Stimulated activated CD8-positive, alpha-beta memory T cell treated with anti-CD3 and anti-CD28 coated beads, Interleukin-15, amount 100 ng/mL, for 4 hours (primary cell): Measurements from ENCODE around the gene LEMD2.

Experiments
- DNase-seq, 2 donors: peaks; one replicate each; pipeline ENCODE4 v3.0.0-alpha.2; 2020; ENCODE audit warnings: low read depth in 2 of 2

The LEMD2 gene

DNA sequence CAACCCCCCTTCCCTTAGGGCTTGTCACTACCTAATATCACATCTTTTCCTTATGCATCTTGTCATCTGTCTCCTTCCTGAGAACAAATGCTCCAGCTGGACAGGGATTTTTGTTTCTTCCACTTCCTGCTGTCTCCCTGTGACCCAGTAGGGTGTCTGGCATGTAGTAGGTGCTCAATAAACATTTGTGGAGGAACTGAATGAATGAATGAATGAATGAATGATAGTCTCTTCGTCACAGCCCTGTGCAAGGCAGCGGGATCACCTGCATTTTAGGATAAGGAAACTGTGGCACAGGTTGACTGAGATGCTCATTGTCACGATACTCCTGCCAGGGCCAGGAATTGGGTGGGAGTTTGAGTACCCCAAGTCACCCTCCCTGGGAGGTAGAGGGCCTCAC lies 14.2 kb downstream of the LEMD2 start:
- no peak for DNase-seq

GRCh38 chr6:33772902-33773472 lies 15.9 kb downstream of the LEMD2 start:
- no peak for DNase-seq

- DNase-seq: no peak
Measured at GRCh38 chr6:33772082-33772830, 16.7 kb downstream of the LEMD2 start.

DNA sequence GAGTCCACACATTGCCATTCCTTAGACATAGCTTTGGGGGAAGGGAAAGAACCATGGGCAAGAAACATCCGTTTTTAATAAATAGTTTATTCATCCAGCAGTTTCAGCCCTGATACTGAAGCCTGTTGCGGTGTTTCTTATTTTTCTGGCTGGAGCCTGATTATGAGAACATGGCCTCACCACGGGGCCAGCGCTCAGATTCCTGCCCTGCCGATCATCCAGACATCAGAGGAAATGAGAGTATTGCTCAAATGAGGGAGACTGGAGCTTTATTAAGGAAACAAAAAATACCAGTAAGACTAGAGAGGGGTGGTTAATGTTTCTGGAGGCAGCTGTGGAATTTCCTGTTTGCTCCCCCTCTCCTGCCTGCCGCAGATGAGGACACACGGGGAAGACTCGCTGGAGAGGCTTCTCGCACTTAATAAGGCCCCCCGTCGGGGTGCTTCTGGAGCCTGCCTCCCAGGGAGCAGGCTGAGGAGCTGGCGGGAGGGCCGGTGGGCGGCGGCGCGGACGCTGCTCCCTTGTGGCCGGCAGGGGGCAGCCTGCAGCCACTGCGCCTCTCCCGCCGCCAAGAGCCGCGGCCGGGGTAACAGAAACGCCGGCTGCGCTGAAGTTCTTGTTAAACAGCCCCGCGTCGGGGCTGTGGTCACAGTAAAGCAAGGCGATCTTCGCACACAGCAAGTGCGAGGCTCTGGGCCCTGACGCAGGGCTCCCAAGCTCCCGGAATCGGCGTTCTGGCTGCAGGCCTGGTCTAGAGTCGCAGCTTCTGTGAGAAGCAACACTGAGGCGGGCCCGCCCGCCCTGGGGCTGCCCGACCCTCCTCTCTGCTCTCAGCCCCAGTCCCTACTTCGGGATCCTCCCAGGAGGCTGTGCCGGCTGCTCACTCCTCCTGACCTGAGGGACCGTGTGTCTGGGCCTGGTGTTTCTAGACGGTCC lies 17.5 kb downstream of the LEMD2 start:
- peak; percentile 15 to 25 for DNase-seq

- DNase-seq: no peak
Measured at GRCh38 chr6:33770833-33771145, 18.1 kb downstream of the LEMD2 start.

DNA sequence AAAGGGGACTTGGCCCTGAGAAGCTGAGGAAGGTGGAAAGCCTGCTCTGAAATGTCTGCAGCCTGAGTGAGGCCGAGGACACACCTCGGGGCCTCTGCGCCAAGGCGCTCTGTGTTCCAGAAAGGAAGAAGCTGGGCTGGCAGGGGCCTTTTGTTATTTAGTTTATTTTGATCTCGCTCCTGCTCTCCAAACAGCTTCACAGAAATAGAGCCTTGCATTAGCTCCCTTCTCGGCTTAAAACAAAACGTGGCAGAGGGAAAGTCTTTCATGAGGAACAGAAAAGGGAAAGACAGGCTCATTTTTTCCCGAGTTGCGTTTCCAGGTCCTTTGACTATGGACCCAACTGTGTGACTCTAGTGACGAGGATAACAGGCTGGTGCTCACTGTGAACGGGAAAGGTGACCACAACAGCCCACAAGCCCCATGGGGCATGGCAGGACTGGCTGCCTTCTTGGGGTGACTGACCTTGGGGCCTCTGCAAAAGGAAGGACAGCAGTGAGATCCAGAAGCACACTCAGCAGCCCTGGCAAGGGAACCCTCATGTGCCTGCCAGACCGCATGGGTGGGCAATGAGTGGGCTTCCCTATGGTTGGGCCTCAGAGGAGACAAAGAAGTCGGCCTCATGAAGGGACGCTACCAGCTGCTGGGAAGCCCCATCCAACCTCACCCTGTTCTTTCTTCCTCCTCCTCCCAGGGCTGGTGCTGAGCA lies 18.7 kb downstream of the LEMD2 start:
- DNase-seq: no peak

- no peak for DNase-seq
Measured at GRCh38 chr6:33769248-33769821, 19.6 kb downstream of the LEMD2 start.

DNA sequence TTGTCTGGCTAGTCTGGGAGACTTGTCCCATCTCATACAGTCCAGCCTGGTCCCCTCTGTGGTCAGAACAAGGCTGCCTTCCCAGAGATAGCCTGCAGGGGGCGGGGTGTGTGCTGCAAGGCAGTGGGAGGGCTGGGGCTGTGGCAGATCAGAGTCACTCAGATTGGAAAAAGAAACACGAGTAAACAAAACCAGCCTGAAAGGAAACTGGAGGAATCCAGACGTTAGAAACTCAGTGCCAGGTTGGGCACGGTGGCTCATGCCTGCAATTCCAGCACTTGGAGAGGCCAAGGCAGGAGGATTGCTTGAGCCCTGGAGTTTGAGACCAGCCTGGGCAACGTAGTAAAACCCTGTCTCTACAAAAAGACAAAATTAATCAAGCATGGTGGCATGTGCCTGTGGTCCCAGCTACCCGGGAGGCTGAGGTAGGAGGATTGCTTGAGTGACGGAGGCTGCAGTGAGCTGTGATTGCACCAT lies 20.2 kb downstream of the LEMD2 start:
- peak; percentile 29 to 35 for DNase-seq

DNA sequence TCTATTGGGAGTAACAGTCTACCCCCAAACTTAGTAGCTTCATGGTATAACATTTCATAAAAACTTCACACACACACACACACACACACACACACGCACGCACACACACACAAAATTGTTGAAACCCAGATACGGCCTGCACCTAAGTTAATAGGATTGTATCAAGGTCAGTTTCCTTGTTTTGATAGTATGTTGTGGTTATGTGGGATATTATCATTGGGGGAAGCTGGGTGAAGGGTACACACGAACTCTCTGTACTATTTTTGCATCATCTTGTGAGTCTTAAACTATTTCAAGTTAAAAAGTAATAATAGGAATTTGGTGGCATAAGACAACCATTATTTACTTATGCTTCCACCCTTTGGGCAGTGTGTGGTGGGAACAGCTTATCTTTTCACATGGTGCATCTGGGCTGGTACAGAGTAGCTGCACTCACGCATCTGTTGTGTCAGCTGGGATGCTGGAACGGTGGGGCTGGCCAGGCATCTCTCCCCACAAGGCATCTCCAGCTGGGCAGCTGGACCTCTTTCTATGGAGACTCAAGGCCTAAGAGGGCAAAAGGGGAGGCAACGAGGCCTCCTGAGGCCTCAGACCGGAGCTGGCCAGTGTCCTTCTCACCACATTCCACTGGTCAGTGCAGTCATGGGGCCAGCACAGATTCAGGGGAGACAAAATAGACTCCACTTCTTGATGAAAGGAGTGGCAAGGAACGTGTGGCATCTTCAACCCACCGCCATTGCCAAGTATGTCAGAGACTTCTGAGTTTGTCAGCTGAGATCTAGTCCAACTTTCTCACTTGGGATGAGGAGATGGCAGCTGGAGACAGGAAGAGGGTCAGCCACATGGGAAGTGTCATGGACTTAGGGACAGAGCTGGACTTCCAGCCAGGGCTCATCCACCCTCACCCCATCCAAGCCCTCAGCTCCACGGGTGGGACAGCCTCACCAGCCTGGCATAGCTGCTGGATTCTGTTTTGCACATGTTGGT lies 21.7 kb downstream of the LEMD2 start:
- DNase-seq: no peak

DNA sequence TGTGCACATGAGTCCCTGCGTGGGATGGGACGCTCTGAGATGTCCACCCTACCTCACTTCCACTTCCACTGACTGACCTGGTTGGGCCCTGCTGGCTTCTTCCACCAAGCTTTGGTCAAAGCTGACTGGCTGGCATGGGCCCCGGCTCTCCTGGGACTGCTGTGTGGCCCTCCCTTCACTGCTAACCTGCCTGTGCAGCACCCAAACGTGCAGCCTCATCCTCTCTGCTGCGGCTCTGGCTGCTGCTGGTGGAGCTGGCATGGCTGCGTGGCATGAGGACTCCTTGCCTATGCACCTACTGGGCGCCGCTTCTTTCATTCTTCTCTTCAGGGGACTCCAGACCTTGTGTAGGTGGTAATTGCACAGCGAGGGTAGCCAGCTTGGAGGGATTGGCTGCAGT lies 23.6 kb downstream of the LEMD2 start:
- no peak for DNase-seq

DNA sequence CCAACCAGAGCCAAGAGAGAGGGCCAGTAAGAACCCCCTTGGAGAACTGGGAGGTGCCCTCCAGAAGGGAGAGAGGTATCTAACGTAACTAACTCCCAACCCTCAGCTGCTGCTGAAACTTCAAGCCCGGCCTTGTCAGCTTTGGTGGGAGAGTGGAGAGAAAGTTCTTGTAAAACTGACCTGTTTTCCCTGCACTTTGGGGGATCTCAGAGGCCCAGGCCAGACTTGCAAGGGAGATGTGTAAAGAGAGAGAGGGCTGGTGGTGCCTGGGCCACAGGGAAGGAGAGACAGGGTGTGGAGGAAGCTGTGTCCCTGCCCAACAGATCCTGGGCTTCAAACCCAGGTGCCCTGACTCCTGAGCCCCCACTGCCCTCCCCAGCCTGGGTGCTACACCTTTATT lies 24.9 kb downstream of the LEMD2 start:
- no peak for DNase-seq

DNA sequence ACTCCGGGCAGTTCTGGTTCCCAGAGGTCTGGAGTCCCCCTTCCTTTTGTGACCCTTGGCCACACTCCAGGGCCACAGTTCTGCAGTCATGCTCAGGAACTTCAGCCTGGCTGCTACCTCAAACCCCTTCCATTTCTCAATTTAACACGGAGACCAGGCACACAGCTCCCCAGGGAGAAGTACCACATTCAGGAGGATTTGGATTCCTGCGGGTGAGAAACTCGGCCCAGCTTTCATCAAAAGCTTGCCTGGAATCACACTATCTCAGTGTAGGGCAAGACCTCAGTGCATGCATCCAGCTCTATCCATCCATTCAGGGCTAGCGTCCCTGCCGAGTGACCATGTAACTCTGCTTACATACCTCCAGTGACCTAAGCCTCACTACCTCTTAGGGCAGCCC lies 25.4 kb downstream of the LEMD2 start:
- no peak for DNase-seq

DNA sequence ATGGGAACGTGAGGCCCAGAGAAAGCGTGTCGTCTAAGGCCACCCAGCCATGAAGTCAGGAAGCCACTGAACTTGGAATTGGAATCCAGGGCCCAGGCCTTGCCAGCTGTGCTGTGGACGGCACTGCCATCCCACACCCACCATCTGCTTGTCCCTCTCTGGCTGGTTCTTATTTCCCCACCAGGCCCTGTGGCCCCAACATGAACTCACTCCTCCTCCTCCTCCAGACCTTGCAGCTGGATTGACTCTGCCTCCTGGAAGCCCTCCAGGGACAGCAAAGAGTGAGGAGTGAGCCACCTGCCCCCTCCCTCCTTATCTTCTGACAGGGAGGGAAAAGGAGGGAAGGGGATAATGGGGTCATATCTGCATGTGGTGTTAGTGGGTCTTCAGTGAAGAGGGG lies 26.2 kb downstream of the LEMD2 start:
- no peak for DNase-seq

- DNase-seq: peak in 1 of 2 donors; percentile 9
Measured at GRCh38 chr6:33761922-33762629, 26.9 kb downstream of the LEMD2 start.

DNA sequence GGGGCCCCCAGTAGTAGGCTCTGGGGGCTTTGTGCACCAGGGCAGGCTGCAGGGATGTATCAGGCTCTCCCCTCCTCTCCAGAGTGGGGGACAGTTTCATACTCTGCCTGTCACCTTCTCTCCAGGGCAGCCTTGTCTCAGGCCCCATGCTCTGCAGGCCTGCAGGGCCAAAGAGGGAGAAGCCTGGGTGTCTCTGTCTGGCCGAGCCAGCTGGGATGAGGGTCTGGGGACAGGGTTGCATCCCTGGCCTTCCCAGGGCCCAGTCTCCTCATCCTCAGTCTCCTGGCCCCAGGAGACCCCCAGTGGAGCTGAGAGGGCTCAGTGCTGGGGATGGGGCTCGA lies 27.4 kb downstream of the LEMD2 start:
- no peak for DNase-seq

DNA sequence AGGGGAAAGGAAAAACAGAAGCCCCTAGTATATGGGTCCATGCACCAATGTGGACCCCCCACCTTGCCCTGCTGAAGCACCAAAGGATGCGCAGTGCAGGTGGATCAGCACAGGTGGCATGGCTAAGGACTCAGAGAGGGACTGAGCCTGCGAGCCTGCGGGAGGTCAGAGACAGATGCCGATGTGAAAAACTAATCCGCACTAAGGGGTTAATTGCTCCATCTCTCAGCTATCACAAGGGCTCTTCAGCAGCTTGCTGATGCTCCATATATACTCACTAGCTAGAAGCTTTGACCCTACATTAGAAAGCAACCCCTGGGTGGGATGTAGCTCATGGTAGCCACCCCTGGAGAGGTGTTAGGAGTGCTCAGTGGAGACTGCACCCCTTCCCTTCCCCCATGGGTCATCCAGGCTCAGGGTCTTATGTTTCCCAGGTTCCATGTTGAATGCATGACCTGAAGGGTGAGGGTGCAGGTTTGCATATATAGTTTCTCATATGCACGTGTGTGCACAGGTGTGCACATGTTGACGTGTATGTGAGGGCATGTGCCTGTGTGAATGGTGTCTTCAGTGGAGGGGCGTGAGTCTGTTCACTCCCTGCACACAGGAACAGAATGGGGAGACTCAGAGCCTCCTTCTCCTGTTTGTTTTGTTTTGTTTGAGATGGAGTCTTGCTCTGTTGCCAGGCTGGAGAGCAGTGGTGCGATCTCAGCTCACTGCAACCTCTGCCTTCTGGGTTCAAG lies 28.9 kb downstream of the LEMD2 start:
- DNase-seq: no peak

DNA sequence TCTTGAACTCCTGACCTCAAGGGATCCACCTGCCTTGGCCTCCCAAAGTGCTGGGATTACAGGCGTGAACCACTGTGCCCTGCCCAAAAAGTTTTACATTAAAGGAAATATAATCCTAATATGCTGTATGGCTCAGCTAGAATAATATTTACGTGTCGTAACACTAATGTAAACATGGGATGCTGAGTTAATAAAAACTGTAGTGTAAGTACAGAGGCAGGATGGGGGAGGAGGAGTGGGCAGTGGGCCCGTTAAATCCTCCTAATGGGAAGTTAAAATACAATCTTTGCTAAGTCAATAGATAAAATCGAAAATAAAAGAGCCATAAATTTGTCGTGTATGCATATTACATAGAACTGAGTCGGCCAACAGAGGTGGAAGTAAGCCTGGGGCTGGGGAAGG lies 30.1 kb downstream of the LEMD2 start:
- DNase-seq: no peak

DNA sequence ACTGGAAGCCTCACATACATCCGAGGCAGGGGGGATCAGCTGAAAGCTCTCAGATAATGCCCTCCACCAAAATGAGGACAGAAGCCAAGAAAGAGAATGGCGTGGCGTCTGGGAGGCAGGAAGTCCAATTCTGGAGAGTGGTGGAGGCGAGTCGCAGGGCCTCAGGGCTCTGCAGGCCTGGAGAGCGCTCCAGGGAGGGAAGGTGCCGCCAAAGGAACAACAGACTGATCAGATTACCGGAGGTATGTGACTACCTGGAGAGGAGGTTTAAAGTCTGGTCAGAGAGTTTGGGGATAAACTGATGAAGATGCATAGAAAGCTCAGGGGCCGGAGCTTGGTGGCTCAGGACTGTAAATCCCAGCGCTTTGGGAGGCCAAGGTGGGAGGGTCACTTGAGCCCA lies 31.0 kb downstream of the LEMD2 start:
- DNase-seq: no peak

DNA sequence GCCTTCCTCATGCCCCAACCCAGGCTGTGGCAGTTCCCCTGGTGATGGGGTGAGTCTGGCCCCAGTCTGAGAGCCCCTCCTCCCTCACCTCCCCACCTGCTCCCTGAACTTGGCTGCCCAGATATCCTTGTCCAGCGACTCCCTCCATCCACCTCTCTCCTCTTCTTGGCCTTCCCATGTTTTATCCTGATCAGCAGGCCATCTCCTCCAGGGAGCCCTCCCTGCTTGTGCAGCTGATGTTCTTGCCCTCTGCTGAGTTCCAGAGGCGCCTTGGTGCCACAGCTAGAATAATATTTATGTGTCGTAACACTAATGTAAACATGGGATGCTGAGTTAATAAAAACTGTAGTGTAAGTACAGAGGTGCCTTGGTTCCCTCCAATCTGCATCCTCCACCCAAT lies 31.8 kb downstream of the LEMD2 start:
- DNase-seq: no peak
